Mesodermal cell (in vitro differentiated cells): ENCODE results near the gene GLYATL3.
A peak's percentile ranks its signal among the peaks of the same experiment; 100 is the strongest.

Experiments used
- H3K27ac ChIP-seq: 2 replicates; pipeline ENCODE4 v1.7.0; 2013; ENCODE audit warnings: mild to moderate bottlenecking, low read depth, low read length, moderate library complexity; ENCODE audit not compliant: severe bottlenecking
- H3K36me3 ChIP-seq: 2 replicates; pipeline ENCODE4 v1.7.1; 2013; ENCODE audit warnings: mild to moderate bottlenecking, low read length, moderate library complexity; ENCODE audit not compliant: control insufficient read depth, insufficient read depth
- H3K4me1 ChIP-seq: one replicate; pipeline ENCODE4 v1.7.1; 2013; ENCODE audit warnings: mild to moderate bottlenecking, low read length; ENCODE audit not compliant: insufficient read depth, control insufficient read depth, poor library complexity, severe bottlenecking
- H3K4me3 ChIP-seq: 2 replicates; pipeline ENCODE4 v1.7.0; 2013; ENCODE audit warnings: low read length, control low read depth, mild to moderate bottlenecking; ENCODE audit not compliant: insufficient read depth, poor library complexity, severe bottlenecking; ENCODE audit errors: extremely low read depth
- H3K9me3 ChIP-seq: 2 replicates; pipeline ENCODE4 v1.7.1; 2013; ENCODE audit warnings: mild to moderate bottlenecking, low read length, moderate library complexity; ENCODE audit not compliant: control insufficient read depth
- WGBS, 2 experiments: methylation state at CpG; one replicate each; pipeline ENCODE4 v1.1.5; 2013; ENCODE audit warnings: missing lambda C conversion rate in 2 of 2; ENCODE audit not compliant: insufficient coverage in 2 of 2; 5-methylcytosine and 5-hydroxymethylcytosine counted together

GLYATL3 gene

GRCh38 chr6:49548613-49549304 is 49.0 kb downstream of the GLYATL3 start:
- no peaks in the 10 kb centered on the region for H3K36me3 ChIP-seq
- no peak overlapping the region for H3K27ac ChIP-seq
- no peaks in the 10 kb centered on the region for H3K9me3 ChIP-seq
- peaks cover 9% of the 10 kb centered on the region for H3K4me1 ChIP-seq
- 66 to 81% methylated on average over 4 to 5 of the region's 5 CpGs for WGBS, 2 experiments
- H3K4me3 ChIP-seq, result no peak overlapping the region

DNA sequence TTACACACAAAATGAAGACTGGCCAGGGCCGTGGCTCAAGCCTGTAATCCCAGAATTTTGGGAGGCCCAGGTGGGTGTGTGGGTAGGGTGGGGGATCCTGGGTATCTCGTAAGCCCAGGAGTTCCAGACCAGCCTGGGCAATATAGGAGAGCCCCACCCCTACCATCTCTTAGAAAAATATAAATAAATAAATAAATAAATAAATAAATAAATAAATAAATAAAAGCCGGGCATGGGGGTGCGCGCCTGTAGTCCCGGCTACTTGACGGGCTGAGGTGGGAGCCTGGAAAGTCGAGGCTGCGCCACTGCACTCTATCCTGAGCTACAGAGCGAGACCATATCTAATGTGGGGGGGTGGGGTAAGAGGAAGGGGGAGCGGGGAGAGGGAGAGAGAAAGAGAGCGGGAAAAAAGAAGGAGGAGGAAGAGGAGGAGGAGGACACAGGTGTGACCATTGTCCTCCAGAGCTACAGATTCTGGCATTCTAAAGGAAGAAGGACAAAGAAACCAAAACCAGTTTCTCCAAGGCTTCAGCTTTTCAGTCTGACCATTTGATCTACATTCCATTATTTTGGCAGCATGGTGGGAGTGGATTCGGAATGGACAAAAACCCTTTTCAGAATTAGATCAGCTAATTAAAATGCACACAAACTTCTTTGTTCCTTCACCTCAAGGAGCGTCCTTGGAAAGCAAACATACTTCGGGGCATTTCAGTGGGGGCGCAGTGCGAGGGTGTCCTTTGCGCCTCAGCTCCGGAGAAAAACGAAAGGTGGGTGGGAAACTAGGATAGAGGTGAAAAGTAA is 50.2 kb downstream of the GLYATL3 start:
- WGBS, 2 experiments, result 24 to 40% methylated on average over 8 to 16 of the region's 20 CpGs
- Histone ChIP-seq H3K4me3 (peak overlapping the region; percentile 36), H3K27ac (no peak overlapping the region), H3K36me3 (no peaks in the 10 kb centered on the region), H3K4me1 (peaks cover 9% of the 10 kb centered on the region), H3K9me3 (no peaks in the 10 kb centered on the region)

- WGBS, 2 experiments, result 0 to 1% methylated on average over 40 of the region's 42 CpGs
- Histone ChIP-seq H3K4me1 (peaks cover 9% of the 10 kb centered on the region), H3K4me3 (peak within 1 kb of the TSS; percentile 36), H3K36me3 (no peaks in the 10 kb centered on the region), H3K9me3 (no peaks in the 10 kb centered on the region), H3K27ac (no peak within 1 kb of the TSS)
These were observed 50.9 kb downstream of the GLYATL3 start, which contains the start of gene C6orf141 for GRCh38 chr6:49550492-49551077. TSS of gene C6orf141 (plus strand) at chr6:49550668. CDS start at chr6:49550793, 125 bp downstream.

DNA sequence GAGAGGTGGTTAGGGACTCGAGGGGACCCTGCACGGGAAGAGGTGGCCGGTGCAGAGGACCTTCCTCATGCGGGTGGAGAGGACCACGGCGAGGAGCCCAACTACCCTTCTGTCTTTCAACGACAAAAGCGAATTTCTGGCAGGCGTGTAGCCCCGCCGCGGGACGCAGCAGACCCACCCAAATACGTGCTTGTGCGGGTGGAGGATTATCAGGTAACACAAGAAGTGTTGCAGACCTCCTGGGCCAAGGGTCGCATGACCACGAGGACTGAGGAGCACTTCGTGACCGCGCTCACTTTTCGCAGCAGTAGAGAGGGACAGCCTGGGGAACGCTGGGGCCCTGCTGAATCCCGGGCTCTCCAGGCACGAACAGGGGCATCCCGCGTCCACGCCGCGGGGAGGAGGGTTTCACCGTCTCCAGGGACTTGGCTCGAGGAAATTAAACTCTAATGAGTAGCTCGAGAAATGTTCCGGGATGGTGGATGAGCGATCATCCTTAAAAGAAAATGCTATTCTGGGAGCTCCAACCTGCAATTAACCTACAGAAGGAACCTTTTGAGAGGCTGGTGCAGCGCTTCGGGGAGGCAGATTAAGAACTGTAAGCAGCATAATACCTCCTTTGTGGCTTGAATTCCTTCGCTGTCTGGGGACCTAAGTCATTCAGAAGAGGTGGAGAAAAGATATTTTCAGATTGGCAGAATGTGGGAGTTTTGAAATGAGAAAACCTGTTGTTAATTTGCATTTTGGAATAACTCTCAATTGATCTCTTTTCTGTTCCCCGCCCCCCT is 51.5 kb downstream of the GLYATL3 start:
- 0 to 1% methylated on average over 22 to 26 of the region's 38 CpGs for WGBS, 2 experiments
- Histone ChIP-seq H3K27ac (no peak overlapping the region), H3K4me1 (peaks cover 9% of the 10 kb centered on the region)

DNA sequence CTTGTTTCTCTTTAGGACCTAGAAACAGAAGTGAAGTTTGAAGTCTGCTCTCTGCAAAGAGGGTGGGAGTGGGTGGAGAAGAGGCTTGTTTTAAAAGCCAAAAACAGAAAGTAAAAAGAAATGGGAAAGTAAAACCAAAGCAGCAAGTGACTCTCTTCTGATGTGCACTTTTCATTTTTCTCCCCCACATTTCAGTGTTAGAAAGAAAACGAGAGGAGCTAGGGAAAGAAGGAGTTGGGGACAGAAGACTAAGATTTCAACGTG is 52.1 kb downstream of the GLYATL3 start:
- no peaks in the 10 kb centered on the region for H3K9me3 ChIP-seq
- H3K36me3 ChIP-seq, result no peaks in the 10 kb centered on the region
- H3K27ac ChIP-seq, result no peak overlapping the region
- 40% methylated on average over 1 of the region's 2 CpGs; no CpG with 5 or more reads in 1 of the 2 experiments for WGBS, 2 experiments
- peak overlapping the region; percentile 36 for H3K4me3 ChIP-seq
- H3K4me1 ChIP-seq, result peaks cover 9% of the 10 kb centered on the region

More for the DNA sequence above, 51.5 kb downstream of the GLYATL3 start:
- no peaks in the 10 kb centered on the region for H3K36me3 ChIP-seq
- H3K4me3 ChIP-seq, result peak overlapping the region; percentile 36
- H3K9me3 ChIP-seq, result no peaks in the 10 kb centered on the region

DNA sequence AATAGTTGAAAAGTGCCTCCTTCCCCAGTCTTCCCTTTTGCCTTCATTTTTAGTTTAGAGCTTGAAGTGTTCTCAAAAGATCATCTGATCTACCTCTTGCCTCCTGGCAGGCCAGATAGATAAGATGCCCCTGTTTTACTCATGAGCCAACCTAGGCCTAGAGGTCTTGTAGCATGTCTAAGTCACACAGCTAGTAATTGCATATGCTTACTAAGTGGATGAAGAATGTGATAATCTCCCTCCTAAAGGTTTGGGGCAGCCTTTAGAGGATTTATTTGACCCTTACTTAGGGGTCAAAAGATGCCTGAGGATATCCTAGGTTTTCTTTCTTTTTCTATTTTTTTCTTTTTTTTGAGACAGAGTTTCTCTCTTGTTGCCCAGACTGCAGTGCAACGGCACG is 52.9 kb downstream of the GLYATL3 start:
- H3K9me3 ChIP-seq, result no peaks in the 10 kb centered on the region
- 82% methylated on average over 2 of the region's 2 CpGs; no CpG with 5 or more reads in 1 of the 2 experiments for WGBS, 2 experiments
- no peak overlapping the region for H3K27ac ChIP-seq
- peaks cover 9% of the 10 kb centered on the region for H3K4me1 ChIP-seq
- no peak overlapping the region for H3K4me3 ChIP-seq
- no peaks in the 10 kb centered on the region for H3K36me3 ChIP-seq

DNA sequence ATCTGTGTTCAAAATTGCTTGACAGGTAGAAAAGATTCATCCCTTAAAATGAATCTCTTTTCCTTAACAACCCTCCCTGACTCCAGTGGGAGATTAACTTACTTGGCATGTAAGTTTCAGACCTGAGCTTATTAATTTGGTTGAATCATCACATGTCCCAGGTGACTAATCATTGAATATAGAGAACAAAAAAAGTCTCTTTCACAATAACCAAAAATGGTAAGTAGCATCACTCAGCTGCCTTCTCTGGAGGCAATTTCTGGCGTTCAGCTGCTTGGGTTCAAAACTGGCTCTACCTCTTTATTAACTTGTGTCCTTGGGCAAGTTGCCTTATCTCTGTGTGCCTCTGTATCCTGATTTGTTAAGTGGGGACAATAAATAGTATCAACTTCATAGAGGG is 53.7 kb downstream of the GLYATL3 start:
- 86% methylated on average over 1 of the region's 1 CpG; no CpG with 5 or more reads in 1 of the 2 experiments for WGBS, 2 experiments
- no peaks in the 10 kb centered on the region for H3K36me3 ChIP-seq
- peaks cover 9% of the 10 kb centered on the region for H3K4me1 ChIP-seq
- H3K27ac ChIP-seq, result no peak overlapping the region
- H3K4me3 ChIP-seq, result no peak overlapping the region
- H3K9me3 ChIP-seq, result no peaks in the 10 kb centered on the region

DNA sequence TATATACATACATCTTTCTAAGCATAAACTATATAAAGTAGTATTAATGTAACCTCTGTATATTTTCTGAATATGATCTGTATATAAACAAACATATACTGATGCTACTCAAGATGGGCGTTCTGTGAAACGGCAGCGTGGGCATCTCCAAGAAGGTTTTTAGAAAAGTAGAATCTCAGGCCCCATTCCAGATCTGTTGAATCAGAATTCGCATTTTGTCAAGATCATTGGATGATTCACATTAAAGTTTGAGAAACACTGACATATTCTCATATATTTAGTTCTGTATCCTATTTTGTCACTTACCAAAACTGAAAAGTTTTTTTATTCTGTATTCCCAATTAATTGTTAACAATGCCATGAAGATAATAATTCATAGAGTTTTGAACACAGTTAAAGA is 56.2 kb downstream of the GLYATL3 start:
- Histone ChIP-seq H3K9me3 (no peaks in the 10 kb centered on the region), H3K27ac (no peak overlapping the region), H3K4me3 (no peak overlapping the region), H3K36me3 (no peaks in the 10 kb centered on the region), H3K4me1 (peaks cover 8% of the 10 kb centered on the region)
- WGBS, 2 experiments, result 90 to 93% methylated on average over 3 of the region's 4 CpGs

- H3K36me3 ChIP-seq, result no peaks in the 10 kb centered on the region
- H3K27ac ChIP-seq, result no peak overlapping the region
- H3K4me1 ChIP-seq, result peaks cover 3% of the 10 kb centered on the region
- H3K9me3 ChIP-seq, result no peaks in the 10 kb centered on the region
- no peak overlapping the region for H3K4me3 ChIP-seq
These were observed 56.7 kb downstream of the GLYATL3 start for GRCh38 chr6:49556429-49556837.

DNA sequence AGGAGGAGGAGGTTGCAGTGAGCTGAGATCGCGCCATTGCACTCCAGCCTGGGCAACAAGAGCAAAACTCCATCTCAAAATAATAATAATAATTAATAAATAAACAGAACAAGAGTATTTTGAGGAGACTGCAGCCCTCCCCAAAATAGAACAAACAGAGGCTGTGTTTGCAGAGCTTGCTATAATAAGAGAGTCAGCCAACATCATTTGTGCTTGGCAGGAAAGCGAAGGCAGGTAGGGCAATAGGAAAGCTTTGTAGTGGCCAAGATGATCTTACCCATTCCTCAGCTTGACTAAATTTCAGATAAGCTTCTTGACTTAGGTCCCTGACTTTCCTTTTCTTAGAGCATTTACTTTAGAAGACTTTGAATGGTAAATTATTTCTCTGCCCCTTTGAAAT is 57.5 kb downstream of the GLYATL3 start:
- no peaks in the 10 kb centered on the region for H3K9me3 ChIP-seq
- no peak overlapping the region for H3K27ac ChIP-seq
- no CpG with 5 or more reads among the region's 3 CpGs for WGBS, 2 experiments
- no peaks in the 10 kb centered on the region for H3K4me1 ChIP-seq
- no peaks in the 10 kb centered on the region for H3K36me3 ChIP-seq
- no peak overlapping the region for H3K4me3 ChIP-seq
